K562 (cell line): Measurements from ENCODE around the gene TPCN1. TPM values are rescaled to one million over a fixed set of nuclear protein-coding genes. Genes with fewer than 3 reads are reported as not detected.

Source experiments
- ATAC-seq: fragments of 200-7000 bp; cut with Tn5 transposase; 3 replicates; pipeline ENCODE4 v1.9.1; 2020; ENCODE audit warnings: moderate library complexity
- BruUV-seq: library from RNA; stranded (reverse); fragments of 400-500 nt; replicated peaks from 2 replicates; lab custom pipeline; 2021; lab: Mats Ljungman, UMichigan
- CTCF ChIA-PET: fragments of 300-600 bp; formaldehyde crosslinking; extraction: SDS; loops from one replicate; lab custom pipeline; 2021; ENCODE audit warnings: low intra/inter-chr PET ratio; lab: Yijun Ruan, JAX
- POLR2A ChIA-PET: fragments of 300-600, 350-650 bp; sonication (Branson Sonifier 250); formaldehyde crosslinking; extraction: SDS; loops from one replicate; lab custom pipeline; 2021; ENCODE audit warnings: antibody characterized with exemption, inconsistent platforms; lab: Yijun Ruan, JAX
- DNase-seq, 4 experiments: peaks; one replicate each; pipeline versions ENCODE4 v3.0.0 to v3.0.0-alpha.2; 2011 to 2018; ENCODE audit warnings: low spot score in 3 of 4, mixed read lengths in 3 of 4; ENCODE audit errors: extremely low read depth in 1 of 4
- FAIRE-seq: peaks from 2 replicates; lab custom pipeline; 2011; peaks lifted over from hg19 to GRCh38; lab: Jason Lieb, UNC
- H2AFZ ChIP-seq: 2 replicates; pipeline ENCODE4 v1.6.0; 2011; ENCODE audit warnings: low read depth, low read length, control low read depth, inconsistent platforms
- H3K27ac ChIP-seq: fragments of 200-600 bp; 3 replicates; pipeline ENCODE4 v1.8.0; 2011; ENCODE audit warnings: low read depth, mild to moderate bottlenecking, control low read depth, inconsistent platforms, low read length, moderate library complexity, mixed read lengths; ENCODE audit errors: extremely low read depth
- H3K27me3 ChIP-seq, 2 experiments: fragments of 300-600 bp in 1 of 2; 2 replicates in 1 of 2; 3 replicates in 1 of 2; pipeline versions ENCODE4 v1.6.0 to v1.8.0; 2011; ENCODE audit warnings: inconsistent platforms in 2 of 2, low read length in 2 of 2, mild to moderate bottlenecking in 1 of 2, mixed read lengths in 1 of 2, moderate library complexity in 1 of 2; ENCODE audit not compliant: control insufficient read depth in 2 of 2, insufficient read depth in 2 of 2
- H3K36me3 ChIP-seq: fragments of 300-600 bp; 3 replicates; pipeline ENCODE4 v1.8.0; 2011; ENCODE audit warnings: mild to moderate bottlenecking, low read length, inconsistent platforms; ENCODE audit not compliant: control insufficient read depth, insufficient read depth
- H3K4me1 ChIP-seq, 2 experiments: fragments of 200-600 bp in 1 of 2; replicated peaks in 1 of 2; 2 replicates in 1 of 2; 3 replicates in 1 of 2; pipeline versions ENCODE4 v1.5.1 to v1.8.0; 2011; ENCODE audit warnings: inconsistent platforms in 2 of 2, low read length in 2 of 2, mild to moderate bottlenecking in 1 of 2, mixed read lengths in 1 of 2, moderate library complexity in 1 of 2; ENCODE audit not compliant: control insufficient read depth in 2 of 2, insufficient read depth in 2 of 2
- H3K4me2 ChIP-seq: 2 replicates; pipeline ENCODE4 v1.6.1; 2011; ENCODE audit warnings: low read length, control low read depth, inconsistent platforms, mixed read lengths; ENCODE audit not compliant: insufficient read depth
- H3K4me3 ChIP-seq: fragments of 200-600 bp; sonication (generic), shearing (Covaris generic); 2 replicates; pipeline ENCODE4 v1.5.1; 2016; ENCODE audit warnings: control low read depth, inconsistent platforms
- H3K79me2 ChIP-seq: fragments of 200-600 bp; 3 replicates; pipeline ENCODE4 v1.8.0; 2011; ENCODE audit warnings: low read length, inconsistent platforms; ENCODE audit not compliant: control insufficient read depth, insufficient read depth
- H3K9ac ChIP-seq, 2 experiments: 2 replicates each; pipeline versions ENCODE4 v1.6.0 to v1.6.1; 2011; ENCODE audit warnings: low read depth in 2 of 2, low read length in 2 of 2, control low read depth in 1 of 2, inconsistent platforms in 1 of 2, mild to moderate bottlenecking in 1 of 2, mixed read lengths in 1 of 2; ENCODE audit not compliant: insufficient read depth in 1 of 2
- H3K9me1 ChIP-seq: one replicate; pipeline ENCODE4 v1.6.0; 2011; ENCODE audit warnings: inconsistent platforms, mild to moderate bottlenecking, low read length, moderate library complexity; ENCODE audit not compliant: control insufficient read depth, insufficient read depth
- H3K9me3 ChIP-seq: replicated peaks from 2 replicates; pipeline ENCODE4 v1.5.1; 2011; ENCODE audit warnings: low read depth, low read length, inconsistent platforms; ENCODE audit not compliant: control insufficient read depth, insufficient read depth
- H4K20me1 ChIP-seq: replicated peaks from 2 replicates; pipeline ENCODE4 v1.6.1; 2011; ENCODE audit warnings: low read length, inconsistent platforms, mixed read lengths; ENCODE audit not compliant: control insufficient read depth, insufficient read depth
- BRF1 ChIP-seq: IDR thresholded peaks from 3 replicates; pipeline ENCODE4 v1.6.1; 2011; ENCODE audit warnings: borderline replicate concordance, mild to moderate bottlenecking; ENCODE audit not compliant: insufficient read length; ENCODE audit errors: extremely low read depth
- ELF1 ChIP-seq: fragments of 200-800 bp; sonication (Bioruptor generic); IDR thresholded peaks from 2 replicates; pipeline ENCODE4 v1.6.1; 2016; ENCODE audit warnings: missing genetic modification characterization, missing compliant biosample characterization
- NUFIP1 ChIP-seq: fragments of 450-650 bp; IDR thresholded peaks from 2 replicates; pipeline ENCODE4 v1.6.1; 2018; ENCODE audit not compliant: partially characterized antibody
- RAD51 ChIP-seq: fragments of 450-650 bp; IDR thresholded peaks from 2 replicates; pipeline ENCODE4 v1.7.1; 2016; ENCODE audit warnings: low read depth, mild to moderate bottlenecking, borderline replicate concordance
- RB1 ChIP-seq: fragments of 450-650 bp; IDR thresholded peaks from 2 replicates; pipeline ENCODE4 v1.6.1; 2017; ENCODE audit warnings: low read depth, mild to moderate bottlenecking
- RBM39 ChIP-seq: fragments of 200-400 bp; formaldehyde crosslinking; optimal IDR thresholded peaks from 2 replicates; pipeline ENCODE3; 2018; ENCODE audit warnings: low read depth, low read length
- SMARCB1 ChIP-seq: IDR thresholded peaks from 2 replicates; pipeline ENCODE4 v1.6.1; 2011; ENCODE audit warnings: improper control_type of control experiment, low read depth; ENCODE audit not compliant: insufficient read length
- ZNF324 ChIP-seq: fragments of 250-450 bp; sonication (Bioruptor Pico); IDR thresholded peaks from 2 replicates; pipeline ENCODE4 v1.4.0; 2020; ENCODE audit warnings: mild to moderate bottlenecking
- ZNF668 ChIP-seq: fragments of 250-450 bp; sonication (Bioruptor Pico); IDR thresholded peaks from 2 replicates; pipeline ENCODE4 v1.8.0; 2022; ENCODE audit warnings: mild to moderate bottlenecking, inconsistent platforms
- WGBS: fragments of 100-300 bp; shearing (Covaris generic); methylation state at CpG from one replicate; pipeline ENCODE4 v1.1.6; 2016; ENCODE audit warnings: low coverage, mixed read lengths; ENCODE audit not compliant: insufficient coverage; ENCODE audit errors: missing lambda C conversion rate; 5-methylcytosine and 5-hydroxymethylcytosine counted together
- in situ Hi-C: fragments of 300-500 bp; cut with MboI; formaldehyde crosslinking; loops from 4 replicates; pipeline ENCODE4 v1.15.0; 2018; ENCODE audit warnings: inconsistent platforms, mixed read lengths
- intact Hi-C: fragments of 100-400 bp; cut with micrococcal nuclease; formaldehyde crosslinking; loops from 2 replicates; pipeline ENCODE4 v1.14.2; 2022
- polyA plus RNA-seq, 8 experiments: library from polyadenylated mRNA; depleted of rRNA in 4 of 8; stranded (reverse) in 5 of 8; unstranded in 3 of 8; fragments of >200 nt; fragmentation: Nextera tagmentation in 2 of 8; fragmentation: Illumina TruSeq in 1 of 8; extraction: Ambion mirVana in 2 of 8; extraction: Trizol in 1 of 8; gene quantifications; 2 replicates each; pipeline versions ENCODE4 v1.2.1 to v1.2.3, GENCODE V29; 2011 to 2014; ENCODE audit warnings: inconsistent platforms in 1 of 8, missing spikeins in 1 of 8
- total RNA-seq, 7 experiments: library from RNA; depleted of rRNA in 6 of 7; stranded (reverse); fragments of >200 nt in 6 of 7; fragmentation: Illumina TruSeq in 2 of 7; extraction: Trizol in 2 of 7; gene quantifications; 2 replicates each; pipeline versions ENCODE4 v1.2.1 to v1.2.3, GENCODE V29; 2011 to 2021; ENCODE audit warnings: low replicate concordance in 1 of 7
- TF ChIP-seq, protein P1 (sequence below): fragments of 450-650 bp; IDR thresholded peaks from 2 replicates; pipeline ENCODE4 v1.6.1; 2017; ENCODE audit warnings: antibody characterized with exemption

TPCN1 gene
- total and polyA plus RNA-seq, 9 of the 15 experiments (the other 6 are each of a cell fraction or from before 2014, with no cell fraction given): 0.80 to 23.8 (median 7.4) TPM

DNA sequence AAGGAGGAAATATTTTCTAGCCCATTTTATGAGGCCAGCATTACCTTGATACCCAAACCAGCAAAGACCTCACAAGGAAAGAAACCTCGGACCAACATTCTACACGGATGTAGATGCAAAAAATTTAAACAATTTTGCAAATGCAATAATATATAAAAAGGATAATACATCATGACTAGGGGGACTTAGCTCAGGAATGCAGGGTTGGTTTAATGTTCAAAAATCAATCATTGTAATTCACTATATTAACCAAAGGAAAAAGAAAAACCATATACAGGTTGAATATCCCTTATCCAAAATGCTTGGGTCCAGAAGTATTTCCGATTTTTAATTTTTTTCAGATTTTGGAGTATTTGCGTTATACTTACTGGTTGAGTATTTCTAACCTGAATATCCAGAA lies 33.0 kb downstream of the TPCN1 start:
- in situ Hi-C loops: no loop called here
- WGBS: 60% methylated on average over 4 of the region's 4 CpGs
- Histone ChIP-seq H3K9me1 (no peaks in the 10 kb centered on the region), H3K4me3 (no peak overlapping the region), H3K27me3 (no peaks in the 10 kb centered on the region), H3K9ac (no peak overlapping the region), H3K9me3 (peaks cover 2% of the 10 kb centered on the region; the same call in 1 of the 2 replicates), H3K36me3 (peaks cover 17% of the 10 kb centered on the region; the same call in 2 of the 3 replicates), H4K20me1 (no peaks in the 10 kb centered on the region), H3K79me2 (no peaks in the 10 kb centered on the region), H3K4me2 (no peak overlapping the region), H3K4me1 (peaks cover 0 to 2% of the 10 kb centered on the region in 2 experiments; a peak in 1 of 5 replicates), H2AFZ (no peak overlapping the region), H3K27ac (no peak overlapping the region)
- CTCF ChIA-PET: no interaction called here
- no peak for ATAC-seq
- POLR2A ChIA-PET: interaction anchor here (0.6 to 1.3 kb wide), 3 partner anchors 9 to 68 kb away, joined by 3 to 4 read pairs (median 3); no protein-coding TSS in a partner anchor
- BruUV-seq: no TSS peak
- FAIRE-seq: no peak
- no peak for TF ChIP-seq NUFIP1
- peak; percentile 95 for TF ChIP-seq ZNF324 (CRISPR knock-in tag)
- intact Hi-C loops: no loop called here
- no peak for DNase-seq

DNA sequence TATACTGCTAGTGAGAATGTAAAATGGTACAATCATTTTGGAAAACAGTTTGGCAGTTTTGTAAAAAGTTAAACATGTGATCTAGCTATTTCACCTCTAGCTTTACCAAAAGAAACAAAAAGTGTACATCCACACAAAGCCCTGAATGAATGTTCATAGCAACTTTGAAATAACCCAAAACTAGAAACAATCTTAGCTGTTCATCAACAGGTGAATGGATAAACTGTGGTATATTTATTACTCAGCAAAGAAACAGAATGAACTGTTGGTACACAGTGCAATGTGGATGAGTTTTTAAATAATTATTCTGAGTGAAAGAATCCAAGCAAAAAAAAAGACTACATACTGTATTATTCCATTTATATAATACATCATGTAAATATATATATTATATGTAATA lies 36.3 kb downstream of the TPCN1 start:
- Histone ChIP-seq H3K27me3 (no peaks in the 10 kb centered on the region), H3K9ac (no peak overlapping the region), H3K9me3 (peaks cover 2% of the 10 kb centered on the region; the same call in 1 of the 2 replicates), H3K79me2 (no peaks in the 10 kb centered on the region), H3K4me3 (no peak overlapping the region), H3K4me2 (no peak overlapping the region)
- DNase-seq: no peak
- in situ Hi-C loops: no loop called here
- TF ChIP-seq RB1 (no peak), BRF1 (no peak), ELF1 (tag) (no peak), ZNF668 (CRISPR knock-in tag) (no peak), RAD51 (no peak), SMARCB1 (no peak), RBM39 (no peak)
- TF ChIP-seq, protein P1, sequence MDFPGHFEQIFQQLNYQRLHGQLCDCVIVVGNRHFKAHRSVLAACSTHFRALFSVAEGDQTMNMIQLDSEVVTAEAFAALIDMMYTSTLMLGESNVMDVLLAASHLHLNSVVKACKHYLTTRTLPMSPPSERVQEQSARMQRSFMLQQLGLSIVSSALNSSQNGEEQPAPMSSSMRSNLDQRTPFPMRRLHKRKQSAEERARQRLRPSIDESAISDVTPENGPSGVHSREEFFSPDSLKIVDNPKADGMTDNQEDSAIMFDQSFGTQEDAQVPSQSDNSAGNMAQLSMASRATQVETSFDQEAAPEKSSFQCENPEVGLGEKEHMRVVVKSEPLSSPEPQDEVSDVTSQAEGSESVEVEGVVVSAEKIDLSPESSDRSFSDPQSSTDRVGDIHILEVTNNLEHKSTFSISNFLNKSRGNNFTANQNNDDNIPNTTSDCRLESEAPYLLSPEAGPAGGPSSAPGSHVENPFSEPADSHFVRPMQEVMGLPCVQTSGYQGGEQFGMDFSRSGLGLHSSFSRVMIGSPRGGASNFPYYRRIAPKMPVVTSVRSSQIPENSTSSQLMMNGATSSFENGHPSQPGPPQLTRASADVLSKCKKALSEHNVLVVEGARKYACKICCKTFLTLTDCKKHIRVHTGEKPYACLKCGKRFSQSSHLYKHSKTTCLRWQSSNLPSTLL: no peak
- TF ChIP-seq, all 486 proteins: peak for 0
- Histone ChIP-seq H4K20me1 (no peaks in the 10 kb centered on the region), H2AFZ (no peak overlapping the region), H3K9me1 (no peaks in the 10 kb centered on the region), H3K36me3 (peaks cover 14% of the 10 kb centered on the region; the same call in 2 of the 3 replicates), H3K4me1 (peaks cover 0 to 4% of the 10 kb centered on the region in 2 experiments; a peak in 3 of 5 replicates), H3K27ac (no peak overlapping the region)
- POLR2A ChIA-PET: interaction anchor here (0.9 to 1.4 kb wide), 2 partner anchors 10 to 13 kb away, joined by 3 to 5 read pairs; no protein-coding TSS in a partner anchor
- ATAC-seq (no peak), FAIRE-seq (no peak)
- CTCF ChIA-PET: no interaction called here
- no TSS peak for BruUV-seq
- intact Hi-C loops: no loop called here
